Mucosa of descending colon (tissue), 3 donors: Measurements from ENCODE around the gene ITGB5. TPM values are rescaled to one million over a fixed set of nuclear protein-coding genes. Genes with fewer than 3 reads are reported as not detected.
A peak's percentile ranks its signal among the peaks of the same experiment; 100 is the strongest.

Experiments
- ATAC-seq: fragments of 200-7000 bp; cut with Tn5 transposase; one replicate; pipeline ENCODE4 v1.9.1; 2020; ENCODE audit warnings: mild to moderate bottlenecking, moderate library complexity
- DNase-seq, 3 donors: peaks; one replicate each; pipeline ENCODE4 v3.0.0-alpha.2; 2020
- H3K36me3 ChIP-seq: fragments of 200-600 bp; one replicate; pipeline ENCODE4 v1.8.0; 2021; ENCODE audit warnings: low read depth, mild to moderate bottlenecking
- H3K4me1 ChIP-seq: fragments of 200-600 bp; one replicate; pipeline ENCODE4 v1.8.0; 2021; ENCODE audit warnings: low read depth, mild to moderate bottlenecking
- H3K4me3 ChIP-seq: fragments of 200-600 bp; one replicate; pipeline ENCODE4 v1.8.0; 2021; ENCODE audit warnings: mild to moderate bottlenecking
- H3K9me3 ChIP-seq: fragments of 200-600 bp; one replicate; pipeline ENCODE4 v1.8.0; 2021; ENCODE audit warnings: mild to moderate bottlenecking
- intact Hi-C, 2 donors: fragments of 100-400 bp; cut with DNase I in 1 of 2; cut with micrococcal nuclease in 1 of 2; formaldehyde crosslinking; loops; one replicate each; pipeline versions ENCODE4 v1.11.0 to v1.11.1; 2022; cut with DNase I, micrococcal nuclease
- total RNA-seq, 3 donors: library from RNA; stranded (reverse); fragmentation: NEBNext Ultra II Directional in 2 of 3; extraction: Animal tissue kit (Norgen Biotek cat#: 25700) in 2 of 3; gene quantifications; one replicate each; pipeline versions ENCODE4 v1.2.1 to v1.2.4, GENCODE V29; 2021 to 2023
- TF ChIP-seq, protein P1 (sequence below): fragments of 200-600 bp; IDR thresholded peaks from one replicate; pipeline ENCODE4 v1.8.0; 2022; ENCODE audit warnings: antibody characterized with exemption, mild to moderate bottlenecking
- donor health status: DM: no; HTN: no; CAD: no; lungs with moderate emphysema.
- donor health status: DM: no; HTN: no; CAD: no.
- donor health status: DM: no; HTN: yes; CAD: no.

The ITGB5 gene
- total RNA-seq, 3 donors from 2014 or later, result 67.9 to 102 (median 69.6) TPM

DNA sequence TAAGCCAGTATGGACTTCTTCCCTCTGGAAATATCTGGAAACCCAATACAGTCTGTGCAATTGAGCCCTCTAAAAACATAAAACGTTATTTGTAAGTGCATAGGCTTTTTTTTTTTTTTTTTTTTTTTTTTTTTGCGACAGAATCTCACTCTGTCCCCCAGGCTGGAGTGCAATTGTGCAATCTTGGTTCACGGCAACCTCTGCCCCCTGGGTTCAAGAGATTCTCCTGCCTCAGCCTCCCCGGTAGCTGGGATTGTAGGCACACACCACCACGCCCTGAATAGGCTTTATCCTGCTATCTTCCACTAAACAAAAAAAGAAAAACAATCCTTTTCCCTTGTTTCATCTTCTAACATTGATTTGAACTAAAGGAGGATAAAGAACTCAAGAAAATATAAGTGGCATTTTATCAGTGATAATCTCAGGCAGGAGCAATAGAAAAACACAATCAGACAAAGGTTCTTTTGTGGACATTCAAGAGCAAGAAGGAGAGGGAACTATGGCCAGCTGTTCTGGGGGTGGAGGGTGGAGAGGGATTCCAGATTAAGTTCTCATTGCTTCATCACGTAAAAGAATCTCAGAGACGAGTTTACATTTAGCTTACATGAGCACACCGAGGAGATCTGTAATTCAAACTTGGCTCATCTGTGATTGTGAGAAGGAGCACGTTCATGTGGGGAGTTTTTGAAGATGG, 68.6 kb downstream of the ITGB5 start:
- Histone ChIP-seq H3K36me3 (no peaks in the 10 kb centered on the region), H3K9me3 (no peaks in the 10 kb centered on the region), H3K4me3 (no peak overlapping the region), H3K4me1 (peaks cover 16% of the 10 kb centered on the region)
- DNase-seq, result no peak
- ATAC-seq, result no peak
- intact Hi-C loops, result no loop called here
- TF ChIP-seq, protein P1, sequence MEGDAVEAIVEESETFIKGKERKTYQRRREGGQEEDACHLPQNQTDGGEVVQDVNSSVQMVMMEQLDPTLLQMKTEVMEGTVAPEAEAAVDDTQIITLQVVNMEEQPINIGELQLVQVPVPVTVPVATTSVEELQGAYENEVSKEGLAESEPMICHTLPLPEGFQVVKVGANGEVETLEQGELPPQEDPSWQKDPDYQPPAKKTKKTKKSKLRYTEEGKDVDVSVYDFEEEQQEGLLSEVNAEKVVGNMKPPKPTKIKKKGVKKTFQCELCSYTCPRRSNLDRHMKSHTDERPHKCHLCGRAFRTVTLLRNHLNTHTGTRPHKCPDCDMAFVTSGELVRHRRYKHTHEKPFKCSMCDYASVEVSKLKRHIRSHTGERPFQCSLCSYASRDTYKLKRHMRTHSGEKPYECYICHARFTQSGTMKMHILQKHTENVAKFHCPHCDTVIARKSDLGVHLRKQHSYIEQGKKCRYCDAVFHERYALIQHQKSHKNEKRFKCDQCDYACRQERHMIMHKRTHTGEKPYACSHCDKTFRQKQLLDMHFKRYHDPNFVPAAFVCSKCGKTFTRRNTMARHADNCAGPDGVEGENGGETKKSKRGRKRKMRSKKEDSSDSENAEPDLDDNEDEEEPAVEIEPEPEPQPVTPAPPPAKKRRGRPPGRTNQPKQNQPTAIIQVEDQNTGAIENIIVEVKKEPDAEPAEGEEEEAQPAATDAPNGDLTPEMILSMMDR, result no peak

DNA sequence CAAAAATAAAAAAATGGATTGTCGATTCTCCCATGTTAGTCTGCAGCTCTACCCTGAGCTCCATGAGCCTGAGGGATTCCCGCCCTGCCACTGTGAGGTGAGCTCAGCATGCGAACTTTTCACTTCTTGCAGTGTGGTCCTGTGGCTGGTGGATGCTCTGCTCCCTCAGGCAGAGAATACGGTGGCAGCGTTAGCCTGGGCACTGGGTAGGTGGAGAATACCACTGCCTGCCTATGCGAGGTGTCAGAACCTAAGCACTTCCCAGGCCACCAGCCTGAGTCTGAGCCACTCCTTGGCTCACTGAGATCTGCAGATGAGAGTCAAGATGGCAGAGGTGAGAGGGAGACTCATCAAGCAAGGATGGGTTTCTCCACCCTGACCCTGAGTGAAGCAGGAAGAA, 70.1 kb downstream of the ITGB5 start:
- Histone ChIP-seq H3K4me3 (no peak overlapping the region), H3K9me3 (no peaks in the 10 kb centered on the region), H3K4me1 (peaks cover 31% of the 10 kb centered on the region), H3K36me3 (no peaks in the 10 kb centered on the region)
- intact Hi-C loops, result no loop called here
- TF ChIP-seq, protein P1, result no peak
- ATAC-seq (no peak), DNase-seq (no peak)

DNA sequence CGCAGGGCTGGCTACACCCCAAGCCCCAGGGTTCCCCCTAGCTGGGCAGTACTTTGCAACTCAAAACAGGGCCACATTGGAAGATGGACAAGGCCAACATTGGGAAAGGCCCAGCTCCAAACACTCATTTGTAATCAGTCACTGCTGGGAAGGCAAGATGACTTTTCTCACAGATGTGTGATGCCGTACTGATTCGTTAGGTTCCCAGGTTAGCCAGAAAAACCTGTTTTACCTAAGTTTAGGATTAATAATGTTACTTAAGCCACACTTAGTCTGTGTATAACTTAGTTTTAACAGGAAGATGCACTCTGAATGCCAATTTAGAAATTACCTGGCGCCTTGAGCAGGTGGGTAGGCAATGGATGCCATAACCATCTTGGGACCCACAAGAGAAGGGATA, 71.0 kb downstream of the ITGB5 start:
- TF ChIP-seq, protein P1, result no peak
- intact Hi-C loops, result no loop called here
- peaks cover 36% of the 10 kb centered on the region for H3K4me1 ChIP-seq
- ATAC-seq (no peak), DNase-seq (no peak)
- no peaks in the 10 kb centered on the region for H3K9me3 ChIP-seq
- no peaks in the 10 kb centered on the region for H3K36me3 ChIP-seq
- no peak overlapping the region for H3K4me3 ChIP-seq

DNA sequence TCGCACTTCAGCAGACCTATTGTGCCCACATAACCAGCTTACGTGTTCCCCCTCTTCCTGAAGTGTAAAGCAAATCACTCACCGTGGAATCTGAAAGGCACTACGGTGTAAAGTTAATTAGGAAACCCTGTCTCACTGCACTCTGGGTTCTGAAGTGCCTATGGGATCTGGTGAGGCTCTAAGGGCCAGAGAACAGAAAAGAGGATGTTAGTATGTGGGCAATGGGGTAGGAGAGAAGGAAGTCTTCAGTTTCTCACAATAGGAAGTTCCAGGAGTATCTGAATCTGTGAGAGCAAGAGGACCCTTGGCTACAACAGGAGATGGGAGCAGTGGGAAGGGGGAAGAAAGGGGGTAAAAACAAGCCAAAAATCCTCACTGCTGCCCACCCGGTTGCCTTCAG, 71.4 kb downstream of the ITGB5 start:
- TF ChIP-seq, protein P1, result no peak
- intact Hi-C loops, result no loop called here
- no peak for ATAC-seq
- Histone ChIP-seq H3K9me3 (no peaks in the 10 kb centered on the region), H3K36me3 (no peaks in the 10 kb centered on the region), H3K4me3 (no peak overlapping the region), H3K4me1 (peaks cover 36% of the 10 kb centered on the region)
- no peak for DNase-seq

DNA sequence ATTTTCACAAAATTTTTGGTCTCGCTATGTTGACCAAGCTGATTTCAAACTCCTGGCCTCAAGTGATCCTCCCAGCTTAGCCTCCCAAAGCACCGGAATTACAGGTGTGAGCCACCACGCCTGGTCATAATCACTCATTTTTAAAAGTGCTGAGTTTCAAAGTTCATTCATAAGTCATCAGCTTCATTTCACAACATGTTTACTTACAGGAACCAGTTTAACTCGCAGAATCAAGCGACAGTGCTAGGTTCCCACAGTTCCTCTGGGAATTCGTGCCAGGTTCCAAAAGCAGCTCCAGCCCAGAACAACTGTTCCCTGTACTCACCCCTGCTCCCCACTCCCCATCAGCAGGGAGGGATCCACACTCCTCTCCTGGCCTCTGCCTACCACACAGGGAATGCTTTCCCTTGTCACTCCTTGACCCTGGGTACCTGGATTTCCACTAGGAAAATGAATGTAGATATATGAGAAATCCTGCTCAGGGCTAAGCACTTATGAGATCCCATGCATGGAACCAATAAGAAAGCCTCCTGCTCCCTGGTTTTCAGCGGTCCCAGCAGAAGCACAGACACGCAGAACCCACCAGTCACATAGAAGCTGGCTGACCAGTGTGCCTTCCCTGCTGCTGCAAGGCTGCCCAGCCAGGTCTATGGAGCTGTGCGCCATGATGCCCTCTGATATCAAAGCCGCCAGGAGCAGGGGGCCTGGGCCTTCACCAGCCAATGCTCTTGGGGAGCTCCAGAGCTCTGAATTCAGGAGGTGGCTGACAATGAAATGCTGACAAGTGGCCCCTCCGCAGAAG, 72.3 kb downstream of the ITGB5 start:
- H3K4me3 ChIP-seq, result no peak overlapping the region
- H3K4me1 ChIP-seq, result peaks cover 36% of the 10 kb centered on the region
- DNase-seq, result peak in 2 of 3 donors; percentile 68 to 80
- ATAC-seq, result peak; percentile 78
- no peaks in the 10 kb centered on the region for H3K9me3 ChIP-seq
- intact Hi-C loops, result no loop called here
- TF ChIP-seq, protein P1, result no peak
- H3K36me3 ChIP-seq, result no peaks in the 10 kb centered on the region
